Left lung (tissue), 10 donors: ENCODE results near the gene ADAMTS17. TPM values are rescaled to one million over a fixed set of nuclear protein-coding genes. Genes with fewer than 3 reads are reported as not detected.

Source experiments
- ATAC-seq: fragments of 200-7000 bp; cut with Tn5 transposase; one replicate; pipeline ENCODE4 v1.9.1; 2020; ENCODE audit warnings: moderate library complexity
- DNase-seq, 4 donors: peaks; one replicate each; pipeline ENCODE4 v3.0.0-alpha.2; 2013 to 2020
- H3K27ac ChIP-seq, 2 donors: fragments of 200-600 bp; sonication (generic) in 1 of 2; one replicate each; pipeline versions ENCODE4 v1.5.0 to v1.8.0; 2020 to 2021
- H3K27me3 ChIP-seq, 2 donors: fragments of 200-600 bp; sonication (generic) in 1 of 2; one replicate each; pipeline versions ENCODE4 v1.5.0 to v1.8.0; 2020 to 2021
- H3K36me3 ChIP-seq, 2 donors: fragments of 200-600 bp; sonication (generic) in 1 of 2; one replicate each; pipeline versions ENCODE4 v1.5.0 to v1.8.0; 2020 to 2021
- H3K4me1 ChIP-seq, 2 donors: fragments of 200-600 bp; one replicate each; pipeline ENCODE4 v1.8.0; 2021
- H3K4me3 ChIP-seq, 2 donors: fragments of 200-600 bp; sonication (generic) in 1 of 2; one replicate each; pipeline versions ENCODE4 v1.5.0 to v1.8.0; 2020 to 2021; ENCODE audit warnings: mild to moderate bottlenecking in 1 of 2
- H3K9me3 ChIP-seq, 2 donors: fragments of 200-600 bp; sonication (generic) in 1 of 2; one replicate each; pipeline versions ENCODE4 v1.5.0 to v1.8.0; 2020 to 2021
- intact Hi-C, 2 donors: fragments of 100-400 bp; cut with DNase I; formaldehyde crosslinking; loops; one replicate each; pipeline versions ENCODE4 v1.11.2 to v1.14.2; 2022
- polyA plus RNA-seq, 6 donors: library from polyadenylated mRNA; unstranded; fragments of 120-200 nt; gene quantifications; one replicate each; pipeline ENCODE4 v1.2.1, GENCODE V29; 2013; ENCODE audit not compliant: insufficient read length in 6 of 6
- total RNA-seq, 2 donors: library from RNA; stranded (reverse); fragmentation: NEBNext Ultra II Directional; extraction: Animal tissue kit (Norgen Biotek cat#: 25700); gene quantifications; one replicate each; pipeline ENCODE4 v1.2.1, GENCODE V29; 2021
- TF ChIP-seq, protein P1 (sequence below), 2 donors: fragments of 200-600 bp; sonication (generic) in 1 of 2; IDR thresholded peaks; one replicate each; pipeline versions ENCODE4 v1.5.0 to v1.8.0; 2021; ENCODE audit warnings: antibody characterized with exemption in 2 of 2
- donor health status: DM: no; HTN: yes; CAD: no.
- donor health status: DM: no; HTN: no; CAD: no.

Gene ADAMTS17
- total and polyA plus RNA-seq, 8 donors: 2.0 to 3.9 (median 3.4) TPM

DNA sequence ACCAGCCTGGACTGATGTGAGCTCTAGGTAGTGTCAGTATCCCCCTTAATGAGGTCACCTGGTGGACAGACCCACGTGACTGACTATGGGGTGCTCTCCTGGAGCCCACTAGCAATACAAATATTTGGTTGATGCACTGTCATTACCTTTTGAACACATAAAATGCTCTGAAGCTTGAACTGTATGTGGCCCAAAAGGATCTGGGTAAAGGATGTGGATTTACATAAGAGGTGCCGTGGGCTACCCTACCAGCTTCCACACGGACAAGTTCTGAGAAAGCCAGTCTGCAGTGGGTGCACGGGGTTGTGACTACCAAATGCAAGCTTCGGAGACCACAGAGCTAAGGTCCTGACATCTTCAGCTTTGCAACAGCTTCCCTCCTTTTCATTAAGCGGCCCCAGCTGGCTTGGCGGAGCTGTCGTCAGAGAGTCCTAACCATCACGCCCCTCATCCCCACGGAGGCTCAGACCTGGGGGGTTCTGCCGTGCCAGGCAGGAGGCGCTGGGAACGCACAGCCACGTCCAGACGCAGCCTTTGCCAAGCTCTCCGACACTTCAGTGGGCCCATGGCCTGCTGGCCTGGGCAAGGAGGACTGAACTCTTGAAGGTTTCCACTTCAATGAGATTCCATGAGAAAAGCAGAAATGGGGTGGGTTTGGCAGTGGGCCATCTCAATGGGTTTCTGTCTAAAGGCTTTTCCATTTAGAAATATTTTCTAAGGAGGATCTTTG is 228.3 kb downstream of the ADAMTS17 start:
- Histone ChIP-seq H3K4me1 (peaks cover 12 to 33% of the 10 kb centered on the region in 2 donors), H3K27ac (peak overlapping the region in 1 of 2 donors; percentile 69), H3K36me3 (no peaks in the 10 kb centered on the region), H3K27me3 (no peaks in the 10 kb centered on the region), H3K4me3 (no peak overlapping the region), H3K9me3 (no peaks in the 10 kb centered on the region)
- DNase-seq (peak in 2 of 4 donors; percentile 30 to 44), ATAC-seq (peak; percentile 14)
- TF ChIP-seq, protein P1, sequence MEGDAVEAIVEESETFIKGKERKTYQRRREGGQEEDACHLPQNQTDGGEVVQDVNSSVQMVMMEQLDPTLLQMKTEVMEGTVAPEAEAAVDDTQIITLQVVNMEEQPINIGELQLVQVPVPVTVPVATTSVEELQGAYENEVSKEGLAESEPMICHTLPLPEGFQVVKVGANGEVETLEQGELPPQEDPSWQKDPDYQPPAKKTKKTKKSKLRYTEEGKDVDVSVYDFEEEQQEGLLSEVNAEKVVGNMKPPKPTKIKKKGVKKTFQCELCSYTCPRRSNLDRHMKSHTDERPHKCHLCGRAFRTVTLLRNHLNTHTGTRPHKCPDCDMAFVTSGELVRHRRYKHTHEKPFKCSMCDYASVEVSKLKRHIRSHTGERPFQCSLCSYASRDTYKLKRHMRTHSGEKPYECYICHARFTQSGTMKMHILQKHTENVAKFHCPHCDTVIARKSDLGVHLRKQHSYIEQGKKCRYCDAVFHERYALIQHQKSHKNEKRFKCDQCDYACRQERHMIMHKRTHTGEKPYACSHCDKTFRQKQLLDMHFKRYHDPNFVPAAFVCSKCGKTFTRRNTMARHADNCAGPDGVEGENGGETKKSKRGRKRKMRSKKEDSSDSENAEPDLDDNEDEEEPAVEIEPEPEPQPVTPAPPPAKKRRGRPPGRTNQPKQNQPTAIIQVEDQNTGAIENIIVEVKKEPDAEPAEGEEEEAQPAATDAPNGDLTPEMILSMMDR (IDR thresholded peaks at IDR 0.05): no peak
- intact Hi-C loops: no loop called here

DNA sequence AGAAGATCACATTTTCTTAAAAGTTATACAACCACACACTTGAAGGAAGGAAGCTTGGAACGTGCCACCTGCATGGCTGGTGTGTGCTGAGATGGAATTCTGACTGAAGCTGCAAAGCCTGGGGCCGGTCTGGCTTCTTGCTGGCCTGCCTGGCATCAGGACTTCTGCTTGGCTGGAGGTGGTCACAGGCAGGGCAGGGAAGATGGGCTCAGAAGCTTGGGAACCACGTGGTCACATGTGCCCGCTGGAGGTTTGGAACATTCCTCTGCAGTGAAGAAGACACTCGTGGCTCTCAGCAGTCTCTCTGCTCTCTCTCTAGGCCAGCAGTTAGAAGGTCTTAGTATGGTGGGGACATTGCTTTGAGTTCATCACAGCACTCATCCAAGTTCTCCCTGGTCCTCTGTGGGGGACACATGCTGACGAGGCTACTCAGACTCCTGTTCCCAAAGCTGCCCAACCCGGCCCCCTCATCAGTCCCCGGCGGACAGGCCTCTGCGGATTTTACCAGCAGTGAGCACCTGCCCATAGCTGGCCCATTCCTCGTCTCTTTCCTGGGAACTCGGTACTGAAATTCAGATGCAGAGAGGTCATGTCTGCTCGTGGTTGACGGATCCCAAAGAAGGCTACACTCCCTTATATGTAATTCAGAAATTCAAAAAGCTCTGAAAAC is 229.0 kb downstream of the ADAMTS17 start:
- TF ChIP-seq, protein P1 (IDR thresholded peaks at IDR 0.05): no peak
- H3K27me3 ChIP-seq: no peaks in the 10 kb centered on the region
- no peaks in the 10 kb centered on the region for H3K36me3 ChIP-seq
- ATAC-seq: no peak
- no peak for DNase-seq
- intact Hi-C loops: no loop called here
- H3K27ac ChIP-seq: peak overlapping the region in 1 of 2 donors; percentile 74
- no peaks in the 10 kb centered on the region for H3K9me3 ChIP-seq
- H3K4me1 ChIP-seq: peaks cover 12 to 33% of the 10 kb centered on the region in 2 donors
- H3K4me3 ChIP-seq: no peak overlapping the region

DNA sequence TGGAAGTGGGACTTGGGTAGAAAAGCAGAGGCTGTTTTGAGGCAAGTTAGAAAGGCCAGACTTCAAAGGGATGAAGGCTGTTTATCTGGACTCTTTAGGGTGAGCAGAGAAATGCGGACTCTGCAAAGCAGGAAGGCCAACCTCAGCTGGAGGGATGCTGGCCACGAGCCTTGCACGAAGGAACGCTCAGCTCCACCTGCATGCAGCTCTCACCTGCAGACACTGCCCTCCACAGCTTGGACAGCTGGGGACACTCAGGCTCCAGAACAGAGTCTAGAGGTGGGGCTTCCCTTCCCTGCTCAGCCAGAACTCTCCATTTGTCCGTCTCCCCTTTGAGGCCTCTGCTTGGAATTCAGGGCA is 229.7 kb downstream of the ADAMTS17 start:
- H3K4me1 ChIP-seq: peaks cover 12 to 33% of the 10 kb centered on the region in 2 donors
- DNase-seq (no peak), ATAC-seq (no peak)
- TF ChIP-seq, protein P1 (IDR thresholded peaks at IDR 0.05): no peak
- H3K9me3 ChIP-seq: no peaks in the 10 kb centered on the region
- no peak overlapping the region for H3K4me3 ChIP-seq
- no peaks in the 10 kb centered on the region for H3K27me3 ChIP-seq
- H3K27ac ChIP-seq: peak overlapping the region; percentile 68 to 74
- intact Hi-C loops: no loop called here
- H3K36me3 ChIP-seq: no peaks in the 10 kb centered on the region

DNA sequence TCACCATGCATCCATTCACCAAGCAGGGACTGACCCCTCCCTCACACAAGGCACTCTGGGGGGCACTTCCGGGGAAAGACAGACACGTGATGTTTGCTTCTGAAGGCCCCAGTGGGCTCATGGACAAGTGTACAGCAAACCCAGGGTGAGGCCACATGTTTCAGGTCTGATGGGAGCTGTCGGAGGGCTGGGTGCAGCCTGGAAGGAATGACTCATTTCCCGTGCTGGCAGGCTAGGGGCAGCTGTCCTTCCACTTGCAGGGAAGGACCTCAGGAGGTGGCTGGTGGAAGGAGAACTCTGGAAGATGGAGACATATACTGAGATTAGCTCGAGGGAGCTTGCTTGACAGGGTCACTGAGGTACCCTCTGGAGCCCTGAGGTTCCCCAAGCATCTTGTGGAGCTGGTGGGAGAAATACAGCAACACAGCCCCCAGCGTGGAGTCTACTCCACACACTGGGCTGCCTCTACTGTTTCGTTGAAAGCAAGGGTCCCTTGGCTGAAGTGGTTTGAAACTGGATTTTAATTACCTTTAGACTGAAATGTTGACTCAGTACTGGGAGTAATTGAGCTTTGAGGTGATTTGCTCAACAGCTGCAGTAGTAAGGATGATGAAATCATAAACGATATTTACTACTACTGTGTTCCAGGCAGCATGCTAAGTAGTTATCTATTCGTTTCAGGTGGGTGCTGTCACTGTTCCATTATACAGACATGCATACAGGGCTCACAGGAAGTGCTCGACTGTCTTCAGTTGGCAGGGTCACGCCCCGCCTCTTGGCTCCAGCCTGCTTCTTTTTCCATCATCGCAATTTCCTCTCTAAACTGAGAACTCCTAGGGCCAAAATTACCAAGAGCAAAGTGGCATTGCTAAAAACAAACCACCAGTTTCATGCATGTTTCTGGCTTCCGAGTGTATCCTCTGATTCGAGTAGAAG is 230.4 kb downstream of the ADAMTS17 start:
- peak in 1 of 4 donors; percentile 57 for DNase-seq
- Histone ChIP-seq H3K27me3 (no peaks in the 10 kb centered on the region), H3K9me3 (no peaks in the 10 kb centered on the region), H3K36me3 (no peaks in the 10 kb centered on the region), H3K27ac (peak overlapping the region; percentile 68 to 74), H3K4me1 (peaks cover 12 to 33% of the 10 kb centered on the region in 2 donors), H3K4me3 (no peak overlapping the region)
- intact Hi-C loops: no loop called here
- ATAC-seq: peak; percentile 58
- TF ChIP-seq, protein P1 (IDR thresholded peaks at IDR 0.05): no peak
